ENCODE measurements around the gene TRIM52. TPM values are rescaled to one million over a fixed set of nuclear protein-coding genes. Genes with fewer than 3 reads are reported as not detected.
A peak's percentile ranks its signal among the peaks of the same experiment; 100 is the strongest.
"Not testable (repeated sequence)": the region's sequence is repeated elsewhere in the genome, so short reads cannot be mapped to it uniquely, and the experiment has no call there.

TRIM52 gene
- total RNA-seq, 1 experiment from 2014 or later = 18.7 TPM

GRCh38 chr5:181210148-181210547 lies 50.8 kb downstream of the TRIM52 start:
- not testable (repeated sequence) for H3K9me2 ChIP-seq (replicated peaks; ENCODE audit: insufficient read depth, low read length); H3K27me3 ChIP-seq (ENCODE audit: low read length); H3K79me2 ChIP-seq (ENCODE audit: low read length); H3K4me2 ChIP-seq (ENCODE audit: low read depth, low read length, poor library complexity, severe bottlenecking); H4K20me1 ChIP-seq (ENCODE audit: insufficient read depth, low read depth, low read length); DNase-seq; H3K4me3 ChIP-seq (ENCODE audit: low read length); H3K27ac ChIP-seq (ENCODE audit: low read length); H3K9me3 ChIP-seq (ENCODE audit: low read length); H2AFZ ChIP-seq (ENCODE audit: low read length); H3K36me3 ChIP-seq (ENCODE audit: insufficient read depth, low read length); H3K9ac ChIP-seq (ENCODE audit: low read length)
- peaks cover 14% of the 10 kb centered on the region for H3K4me1 ChIP-seq (ENCODE audit: low read length)

- H4K20me1 ChIP-seq (ENCODE audit: insufficient read depth, low read depth, low read length); H2AFZ ChIP-seq (ENCODE audit: low read length); DNase-seq; H3K79me2 ChIP-seq (ENCODE audit: low read length); H3K9me2 ChIP-seq (replicated peaks; ENCODE audit: insufficient read depth, low read length); H3K9ac ChIP-seq (ENCODE audit: low read length); H3K27ac ChIP-seq (ENCODE audit: low read length); H3K9me3 ChIP-seq (ENCODE audit: low read length); H3K27me3 ChIP-seq (ENCODE audit: low read length); H3K36me3 ChIP-seq (ENCODE audit: insufficient read depth, low read length); H3K4me2 ChIP-seq (ENCODE audit: low read depth, low read length, poor library complexity, severe bottlenecking); H3K4me3 ChIP-seq (ENCODE audit: low read length): not testable (repeated sequence)
- H3K4me1 ChIP-seq (ENCODE audit: low read length) = peaks cover 14% of the 10 kb centered on the region
Measured at GRCh38 chr5:181209006-181209405, 51.9 kb downstream of the TRIM52 start.

- DNase-seq = no peak
- Histone ChIP-seq H3K9me2 (replicated peaks; ENCODE audit: insufficient read depth, low read length) (no peaks in the 10 kb centered on the region), H3K27ac (ENCODE audit: low read length) (no peak overlapping the region), H3K9ac (ENCODE audit: low read length) (no peak overlapping the region), H4K20me1 (ENCODE audit: insufficient read depth, low read depth, low read length) (no peaks in the 10 kb centered on the region), H3K4me2 (ENCODE audit: low read depth, low read length, poor library complexity, severe bottlenecking) (peak overlapping the region; percentile 94), H3K4me3 (ENCODE audit: low read length) (peak overlapping the region; percentile 69; the same call in 1 of the 2 replicates), H3K4me1 (ENCODE audit: low read length) (peaks cover 14% of the 10 kb centered on the region), H3K27me3 (ENCODE audit: low read length) (no peaks in the 10 kb centered on the region), H2AFZ (ENCODE audit: low read length) (no peak overlapping the region), H3K36me3 (ENCODE audit: insufficient read depth, low read length) (no peaks in the 10 kb centered on the region), H3K9me3 (ENCODE audit: low read length) (no peaks in the 10 kb centered on the region), H3K79me2 (ENCODE audit: low read length) (no peaks in the 10 kb centered on the region)
Measured at GRCh38 chr5:181207960-181208253, 53.0 kb downstream of the TRIM52 start.

- Histone ChIP-seq H3K27me3 (ENCODE audit: low read length) (no peaks in the 10 kb centered on the region), H2AFZ (ENCODE audit: low read length) (peak overlapping the region; percentile 62), H3K9me2 (replicated peaks; ENCODE audit: insufficient read depth, low read length) (no peaks in the 10 kb centered on the region), H3K4me1 (ENCODE audit: low read length) (peaks cover 14% of the 10 kb centered on the region), H3K4me3 (ENCODE audit: low read length) (peak overlapping the region; percentile 69), H3K9ac (ENCODE audit: low read length) (peak overlapping the region; percentile 77), H3K27ac (ENCODE audit: low read length) (peak overlapping the region; percentile 49), H3K79me2 (ENCODE audit: low read length) (no peaks in the 10 kb centered on the region), H3K4me2 (ENCODE audit: low read depth, low read length, poor library complexity, severe bottlenecking) (peak overlapping the region; percentile 94), H3K36me3 (ENCODE audit: insufficient read depth, low read length) (no peaks in the 10 kb centered on the region), H4K20me1 (ENCODE audit: insufficient read depth, low read depth, low read length) (no peaks in the 10 kb centered on the region), H3K9me3 (ENCODE audit: low read length) (no peaks in the 10 kb centered on the region)
- peak; percentile 96 for DNase-seq
Measured at GRCh38 chr5:181207214-181207959, 53.6 kb downstream of the TRIM52 start.

- Histone ChIP-seq H3K27me3 (ENCODE audit: low read length) (no peaks in the 10 kb centered on the region), H3K79me2 (ENCODE audit: low read length) (no peaks in the 10 kb centered on the region), H3K9ac (ENCODE audit: low read length) (peak overlapping the region; percentile 69), H3K9me2 (replicated peaks; ENCODE audit: insufficient read depth, low read length) (no peaks in the 10 kb centered on the region), H3K9me3 (ENCODE audit: low read length) (no peaks in the 10 kb centered on the region), H3K36me3 (ENCODE audit: insufficient read depth, low read length) (no peaks in the 10 kb centered on the region), H3K4me1 (ENCODE audit: low read length) (peaks cover 16% of the 10 kb centered on the region), H3K4me2 (ENCODE audit: low read depth, low read length, poor library complexity, severe bottlenecking) (peak overlapping the region; percentile 94), H3K4me3 (ENCODE audit: low read length) (peak overlapping the region; percentile 69), H2AFZ (ENCODE audit: low read length) (peak overlapping the region; percentile 67; the same call in 1 of the 2 replicates), H4K20me1 (ENCODE audit: insufficient read depth, low read depth, low read length) (no peaks in the 10 kb centered on the region), H3K27ac (ENCODE audit: low read length) (no peak overlapping the region)
- DNase-seq = no peak
Measured at GRCh38 chr5:181205761-181206649, 54.9 kb downstream of the TRIM52 start.

Small RNAs within 50 kb of the gene (small RNA-seq; reads per million reads assigned to genes)
- not detected for gene MIR4638
- gene RNU6-705P = not detected
- gene SNORD95 = not detected
- gene SNORD96A = not detected

Other genes with a start within 250 kb of the TRIM52 start
- 1.3 TPM in 1 of 2 replicates, not detected in the other for gene BTNL9, start 220.9 kb downstream of the TRIM52 start, total RNA-seq (2014; rRNA removed; shearing (Covaris generic); ENCODE audit: low replicate concordance)
- not detected in 2 replicates for gene OR2V1, start 130.0 kb downstream of the TRIM52 start, total RNA-seq (2014; rRNA removed; shearing (Covaris generic); ENCODE audit: low replicate concordance)
- not detected in 2 replicates for gene OR2V2, start 113.6 kb downstream of the TRIM52 start, total RNA-seq (2014; rRNA removed; shearing (Covaris generic); ENCODE audit: low replicate concordance)
- 2.0 TPM in 1 of 2 replicates, not detected in the other for gene TRIM7, start 55.9 kb downstream of the TRIM52 start, total RNA-seq (2014; rRNA removed; shearing (Covaris generic); ENCODE audit: low replicate concordance)
- gene TRIM41, start 37.9 kb downstream of the TRIM52 start, total RNA-seq (2014; rRNA removed; shearing (Covaris generic); ENCODE audit: low replicate concordance) = 23.6 and 46.2 TPM in 2 replicates
- 7,026 and 7,196 TPM in 2 replicates for gene RACK1, start 17.2 kb downstream of the TRIM52 start, total RNA-seq (2014; rRNA removed; shearing (Covaris generic); ENCODE audit: low replicate concordance)
- 1.3 TPM in 1 of 2 replicates, not detected in the other for gene OR4F3, start 106.1 kb upstream of the TRIM52 start, total RNA-seq (2014; rRNA removed; shearing (Covaris generic); ENCODE audit: low replicate concordance)